B cell (primary cell): Measurements from ENCODE around the gene CYB5A. TPM values are rescaled to one million over a fixed set of nuclear protein-coding genes. Genes with fewer than 3 reads are reported as not detected.

Experiments
- ATAC-seq: fragments of 200-7000 bp; cut with Tn5 transposase; one replicate; pipeline ENCODE4 v1.10.0; 2021; ENCODE audit warnings: low read depth, mild to moderate bottlenecking, moderate number of reproducible peaks, moderate library complexity
- CTCF ChIA-PET: fragments of 350-600 bp; sonication (Branson Sonifier 250); formaldehyde crosslinking; loops from one replicate; lab custom pipeline; 2021; ENCODE audit warnings: antibody characterized with exemption, inconsistent platforms; lab: Charles Lee
- POLR2A ChIA-PET: fragments of 350-600 bp; sonication (Branson Sonifier 250); formaldehyde crosslinking; loops from one replicate; lab custom pipeline; 2021; ENCODE audit warnings: antibody characterized with exemption; lab: Charles Lee
- DNase-seq: peaks from one replicate; pipeline ENCODE4 v3.0.0; 2013
- H2AFZ ChIP-seq: 2 replicates; pipeline ENCODE4 v1.6.1; 2012; ENCODE audit warnings: mild to moderate bottlenecking, low read depth, low read length; ENCODE audit not compliant: insufficient read depth, poor library complexity, severe bottlenecking
- H3K27ac ChIP-seq, 2 donors: 1 replicate in 1 of 2; 2 replicates in 1 of 2; pipeline ENCODE4 v1.5.1; 2012 to 2013; ENCODE audit warnings: low read length in 2 of 2, mild to moderate bottlenecking in 2 of 2, moderate library complexity in 1 of 2
- H3K27me3 ChIP-seq, 4 experiments: fragments of 200-600 bp in 1 of 4; sonication (generic) in 1 of 4; replicated peaks in 1 of 4; 1 replicate in 2 of 4; 2 replicates in 2 of 4; pipeline versions ENCODE4 v1.6.1 to v1.7.0; 2013 to 2016; ENCODE audit warnings: low read length in 3 of 4, mild to moderate bottlenecking in 2 of 4, mixed read lengths in 1 of 4, moderate library complexity in 1 of 4; ENCODE audit not compliant: insufficient read depth in 4 of 4, control insufficient read depth in 3 of 4; ENCODE audit errors: control extremely low read depth in 1 of 4
- H3K36me3 ChIP-seq, 2 experiments: replicated peaks in 1 of 2; 1 replicate in 1 of 2; 2 replicates in 1 of 2; pipeline versions ENCODE4 v1.6.1 to v1.7.1; 2013; ENCODE audit warnings: low read length in 1 of 2; ENCODE audit not compliant: insufficient read depth in 2 of 2, control insufficient read depth in 1 of 2; ENCODE audit errors: control extremely low read depth in 1 of 2, extremely low read depth in 1 of 2
- H3K4me1 ChIP-seq, 2 donors: fragments of 200-600 bp in 1 of 2; sonication (generic) in 1 of 2; 1 replicate in 1 of 2; 2 replicates in 1 of 2; pipeline versions ENCODE4 v1.5.1 to v1.6.1; 2013 to 2017; ENCODE audit warnings: low read length in 2 of 2; ENCODE audit not compliant: control insufficient read depth in 2 of 2, insufficient read depth in 2 of 2
- H3K4me2 ChIP-seq: replicated peaks from 2 replicates; pipeline ENCODE3; 2012; ENCODE audit warnings: mild to moderate bottlenecking, low read depth, low read length; ENCODE audit not compliant: poor library complexity, severe bottlenecking
- H3K4me3 ChIP-seq, 5 experiments: fragments of 200-600 bp in 1 of 5; sonication (generic) in 1 of 5; 1 replicate in 3 of 5; 2 replicates in 2 of 5; pipeline versions ENCODE4 v1.5.1 to v1.7.0; 2011 to 2016; ENCODE audit warnings: low read length in 4 of 5, mild to moderate bottlenecking in 4 of 5, low read depth in 2 of 5, control low read depth in 1 of 5, moderate library complexity in 1 of 5; ENCODE audit not compliant: insufficient read depth in 1 of 5; ENCODE audit errors: control extremely low read depth in 1 of 5, extremely low read depth in 1 of 5
- H3K79me2 ChIP-seq: fragments of 200-600 bp; sonication (generic); one replicate; pipeline ENCODE4 v1.6.0; 2016; ENCODE audit warnings: low read length; ENCODE audit not compliant: control insufficient read depth, insufficient read depth
- H3K9ac ChIP-seq: fragments of 200-600 bp; sonication (generic); 2 replicates; pipeline ENCODE4 v1.6.1; 2017; ENCODE audit warnings: mild to moderate bottlenecking, low read length, moderate library complexity
- H3K9me3 ChIP-seq, 3 donors: one replicate each; pipeline versions ENCODE4 v1.6.1 to v1.7.1; 2013; ENCODE audit warnings: low read length in 2 of 3; ENCODE audit not compliant: control insufficient read depth in 2 of 3, insufficient read depth in 1 of 3; ENCODE audit errors: control extremely low read depth in 1 of 3
- H4K20me1 ChIP-seq: 2 replicates; pipeline ENCODE4 v1.6.0; 2012; ENCODE audit warnings: mild to moderate bottlenecking, low read length; ENCODE audit not compliant: insufficient read depth, control insufficient read depth, poor library complexity, severe bottlenecking
- H3K27ac Mint-ChIP-seq: one replicate; pipeline ENCODE4 v1.8.0; 2021; ENCODE audit warnings: mixed read lengths
- H3K27me3 Mint-ChIP-seq: one replicate; pipeline ENCODE4 v1.8.0; 2021; ENCODE audit warnings: mixed read lengths
- H3K4me1 Mint-ChIP-seq: one replicate; pipeline ENCODE4 v1.8.0; 2021; ENCODE audit warnings: mixed read lengths
- H3K4me3 Mint-ChIP-seq: one replicate; pipeline ENCODE4 v1.8.0; 2021; ENCODE audit warnings: mixed read lengths
- H3K9me3 Mint-ChIP-seq: one replicate; pipeline ENCODE4 v1.8.0; 2022; ENCODE audit warnings: mixed read lengths; ENCODE audit not compliant: insufficient read depth
- CTCF ChIP-seq: fragments of 200-600 bp; IDR thresholded peaks from one replicate; pipeline ENCODE4 v1.8.0; 2022; ENCODE audit warnings: antibody characterized with exemption, mild to moderate bottlenecking
- EZH2 ChIP-seq: IDR thresholded peaks from 2 replicates; pipeline ENCODE4 v1.6.1; 2012; ENCODE audit warnings: borderline replicate concordance, low read depth, mild to moderate bottlenecking, moderate library complexity, low read length; ENCODE audit not compliant: insufficient read depth, poor library complexity, severe bottlenecking
- WGBS: methylation state at CpG from one replicate; pipeline ENCODE4 v1.1.5; 2013; ENCODE audit warnings: missing lambda C conversion rate; ENCODE audit not compliant: insufficient coverage; 5-methylcytosine and 5-hydroxymethylcytosine counted together
- intact Hi-C: fragments of 100-400 bp; cut with micrococcal nuclease; formaldehyde crosslinking; loops from one replicate; pipeline ENCODE4 v1.10.0; 2022
- polyA plus RNA-seq: library from polyadenylated mRNA; depleted of rRNA; stranded (reverse); fragments of >200 nt; gene quantifications from 2 replicates; pipeline ENCODE4 v1.2.3, GENCODE V29; 2012
- total RNA-seq, 2 donors: library from RNA; stranded (reverse); fragments of 120-200 nt in 1 of 2; gene quantifications; 1 replicate in 1 of 2; 2 replicates in 1 of 2; pipeline versions ENCODE4 v1.2.3 to v1.2.4, GENCODE V29; 2013 to 2022

Gene CYB5A
- total and polyA plus RNA-seq, 2 donors (not counting 1 experiment from before 2014, with no cell fraction given), result 46.9 to 217 TPM

- POLR2A ChIA-PET, result no interaction called here
Measured at GRCh38 chr18:74331404-74331803, 39.6 kb upstream of the CYB5A start.

More at GRCh38 chr18:74331404-74331803, 39.6 kb upstream of the CYB5A start:
- Mint-ChIP-seq H3K9me3 (peaks cover 5% of the 10 kb centered on the region), H3K27me3 (peaks cover 3% of the 10 kb centered on the region), H3K4me3 (no peak overlapping the region), H3K4me1 (peaks cover 36% of the 10 kb centered on the region), H3K27ac (peak overlapping the region; percentile 38)
- CTCF ChIA-PET, result no interaction called here
- Histone ChIP-seq H3K9ac (no peak overlapping the region), H4K20me1 (no peaks in the 10 kb centered on the region), H3K4me2 (no peak overlapping the region), H3K4me1 (peaks cover 22 to 24% of the 10 kb centered on the region in 2 donors), H3K79me2 (no peaks in the 10 kb centered on the region), H2AFZ (no peak overlapping the region), H3K9me3 (peaks cover 0 to 5% (median 4%) of the 10 kb centered on the region in 3 donors), H3K27ac (no peak overlapping the region), H3K27me3 (no peaks in the 10 kb centered on the region), H3K4me3 (no peak overlapping the region), H3K36me3 (no peaks in the 10 kb centered on the region)
- intact Hi-C loops, result no loop called here
- no peak for TF ChIP-seq EZH2
- TF ChIP-seq CTCF, result no peak
- WGBS, result no CpG with 5 or more reads among the region's 2 CpGs
- no peak for ATAC-seq
- no peak for DNase-seq
